Stimulated activated CD8-positive, alpha-beta memory T cell treated with anti-CD3 and anti-CD28 coated beads, Interleukin-7, amount 100 ng/mL, for 24 hours (primary cell): ENCODE results near the gene ZNF335.
"Not testable (repeated sequence)": the region's sequence is repeated elsewhere in the genome, so short reads cannot be mapped to it uniquely, and the experiment has no call there.

Experiments
- DNase-seq: peaks from one replicate; pipeline ENCODE4 v3.0.0-alpha.2; 2020; ENCODE audit warnings: low read depth

Gene ZNF335

DNA sequence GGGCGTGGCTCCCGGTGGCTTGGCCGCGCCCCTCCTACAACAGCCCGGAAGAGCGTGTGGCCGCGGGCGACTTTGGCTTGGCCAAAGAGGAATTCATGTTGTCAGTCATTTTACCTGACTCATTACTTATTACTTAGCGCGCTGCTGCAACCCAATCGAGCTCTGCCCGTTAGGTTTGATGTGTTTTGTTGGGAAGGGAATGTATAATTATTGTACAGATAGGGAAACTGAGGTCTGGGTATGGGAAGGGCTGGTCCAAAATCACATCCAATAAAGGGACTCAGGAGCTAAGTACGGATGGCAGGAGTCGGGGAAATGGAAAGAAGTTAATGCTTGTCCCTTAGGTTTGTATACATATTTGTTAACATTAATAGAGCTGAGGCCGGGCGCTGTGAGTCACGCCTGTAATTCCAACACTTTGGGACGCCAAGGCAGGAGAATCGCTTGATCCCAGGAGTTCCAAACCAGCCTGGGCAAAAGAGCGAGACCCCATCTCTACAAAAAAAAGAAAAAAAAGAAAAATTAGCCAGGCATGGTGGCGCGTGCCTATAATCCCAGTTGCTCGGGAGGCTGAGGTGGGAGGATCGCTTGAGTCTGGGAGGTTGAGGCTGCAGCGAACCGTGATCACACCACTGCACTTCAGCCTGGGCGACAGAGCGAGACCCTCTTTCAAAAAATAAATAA is 639 bp upstream of the ZNF335 start:
- no peak for DNase-seq

DNA sequence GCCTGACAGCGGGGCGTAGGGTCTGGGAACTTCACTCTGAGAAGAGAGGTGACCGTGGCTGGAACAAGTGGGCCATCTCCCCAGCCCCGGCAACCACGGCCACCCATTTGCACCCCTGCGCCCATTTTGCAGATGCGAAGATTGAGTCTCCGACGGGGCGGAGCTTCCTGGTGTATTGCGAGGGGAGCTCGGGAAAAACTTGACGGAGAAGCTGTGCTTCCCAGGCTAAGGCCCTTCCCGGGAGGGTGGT is 653 bp downstream of the ZNF335 start:
- DNase-seq = no peak

DNA sequence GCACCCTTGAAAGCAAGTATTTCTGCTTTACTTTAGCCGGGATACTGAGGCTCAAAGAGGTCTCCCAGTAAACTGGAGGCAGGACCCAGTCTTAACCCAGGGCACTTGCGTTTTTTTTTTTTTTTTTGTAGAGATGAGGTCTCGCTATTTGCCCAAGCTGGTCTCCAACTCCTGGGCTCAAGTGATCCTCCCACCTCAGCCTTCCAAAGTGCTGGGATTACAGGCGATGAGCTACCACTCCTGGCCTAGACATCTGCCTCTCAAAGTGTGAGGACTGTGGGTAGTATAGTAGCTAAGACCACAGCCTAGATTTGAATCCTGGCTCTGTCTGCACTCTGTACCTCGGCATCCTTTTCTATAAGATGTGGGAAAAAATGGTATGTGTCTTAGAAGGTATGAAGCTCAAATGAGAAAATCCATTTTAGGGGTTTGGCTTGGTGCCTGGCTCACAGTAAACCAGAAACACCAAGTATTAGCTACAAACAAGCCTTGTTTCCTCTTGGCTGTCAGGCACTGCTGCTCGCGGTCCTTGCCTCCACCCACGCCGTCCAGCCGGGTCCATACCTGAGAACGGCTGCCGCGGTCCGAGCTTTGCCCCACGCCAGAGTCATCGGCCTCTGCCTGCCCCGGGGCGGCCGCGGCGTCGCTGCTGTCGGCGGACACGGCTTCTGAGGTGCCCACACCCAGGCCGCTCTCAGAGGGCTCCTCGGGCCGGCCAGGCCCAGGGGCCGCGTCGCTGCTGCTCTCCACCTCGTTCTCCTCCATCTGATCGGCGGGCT is 1.2 kb downstream of the ZNF335 start:
- no peak for DNase-seq

DNA sequence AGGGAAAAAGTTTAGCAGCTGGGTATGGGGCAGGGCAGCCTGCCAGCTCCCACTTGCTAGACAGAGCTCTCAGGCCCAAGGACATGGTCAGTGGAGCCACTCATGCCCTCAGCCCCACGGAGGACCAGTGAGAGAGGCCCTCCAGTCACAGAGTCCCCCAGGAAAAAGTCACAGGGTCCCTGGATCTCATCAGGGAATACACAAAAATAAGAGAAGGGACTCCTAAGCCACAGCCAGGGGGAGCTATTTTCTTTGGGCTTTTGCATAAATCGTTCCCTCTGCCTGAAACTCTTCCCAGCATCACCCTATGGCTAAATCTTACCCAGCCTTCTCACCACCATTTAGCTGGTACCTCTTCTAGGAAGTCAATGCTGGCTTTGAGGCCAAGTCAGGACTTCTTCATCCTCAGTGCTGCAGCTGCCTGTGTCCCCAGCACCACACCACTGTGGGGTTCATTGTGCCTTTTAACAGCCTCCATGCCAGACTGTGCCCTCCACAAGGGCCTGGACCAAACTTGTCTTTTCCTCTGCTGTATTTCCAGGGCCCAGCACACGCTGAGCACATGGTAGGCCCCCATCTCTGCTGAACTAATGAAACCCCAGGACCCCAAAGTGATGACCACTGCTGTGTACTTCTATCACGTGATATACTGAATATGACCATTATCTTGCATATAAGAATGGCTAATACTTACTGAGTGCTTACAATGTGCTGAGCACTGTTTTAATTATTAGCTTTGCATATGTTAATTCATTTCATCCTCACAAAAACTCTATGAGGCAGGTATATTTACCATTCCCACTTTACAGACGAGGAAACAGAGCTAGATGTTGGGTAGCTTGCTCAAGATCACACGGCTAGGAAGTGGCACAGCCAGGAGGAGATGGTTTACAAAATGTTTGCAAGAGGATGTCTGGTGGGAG is 2.0 kb downstream of the ZNF335 start:
- DNase-seq = no peak

DNA sequence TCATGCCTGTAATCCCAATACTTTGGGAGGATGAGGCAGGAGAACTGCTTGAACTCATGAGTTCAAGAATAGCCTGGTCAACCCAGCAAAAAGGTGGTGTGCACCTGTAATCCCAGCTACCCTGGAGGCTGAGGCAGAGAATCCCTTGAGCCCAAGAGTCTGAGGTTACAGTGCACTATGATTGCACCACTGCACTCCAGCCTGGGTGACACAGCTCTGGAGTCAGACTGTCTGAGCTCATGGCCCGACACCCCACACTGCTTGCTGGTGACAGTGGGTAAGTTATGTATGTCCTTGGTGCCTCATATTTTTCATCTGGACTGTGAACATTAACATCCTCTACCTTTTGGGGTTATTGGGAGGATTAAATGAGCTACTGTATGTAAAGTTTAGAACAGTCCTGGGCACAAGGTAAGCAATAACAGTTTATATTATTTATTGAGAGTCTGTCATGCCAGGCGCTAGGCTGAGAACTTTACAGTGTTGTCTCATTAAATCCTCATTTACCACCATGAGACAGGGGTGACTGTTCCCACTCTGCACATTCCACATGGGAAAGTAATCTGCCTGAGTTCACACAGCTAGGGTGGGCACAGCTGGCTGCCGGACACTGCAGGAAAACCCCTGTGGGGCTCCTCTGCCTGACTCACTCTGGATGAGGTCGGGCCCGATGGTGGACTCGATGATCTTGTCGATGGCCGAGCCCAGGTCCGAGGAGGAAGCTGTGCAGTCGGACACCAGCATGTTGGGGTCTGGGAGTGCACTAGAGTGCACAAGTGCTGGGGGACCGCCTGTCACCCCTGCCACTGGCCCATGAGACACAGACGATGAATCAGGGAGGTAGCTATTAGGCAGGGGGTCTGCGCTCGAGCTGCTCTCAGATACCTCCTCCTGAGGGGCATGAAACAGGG is 2.9 kb downstream of the ZNF335 start:
- no peak for DNase-seq

DNA sequence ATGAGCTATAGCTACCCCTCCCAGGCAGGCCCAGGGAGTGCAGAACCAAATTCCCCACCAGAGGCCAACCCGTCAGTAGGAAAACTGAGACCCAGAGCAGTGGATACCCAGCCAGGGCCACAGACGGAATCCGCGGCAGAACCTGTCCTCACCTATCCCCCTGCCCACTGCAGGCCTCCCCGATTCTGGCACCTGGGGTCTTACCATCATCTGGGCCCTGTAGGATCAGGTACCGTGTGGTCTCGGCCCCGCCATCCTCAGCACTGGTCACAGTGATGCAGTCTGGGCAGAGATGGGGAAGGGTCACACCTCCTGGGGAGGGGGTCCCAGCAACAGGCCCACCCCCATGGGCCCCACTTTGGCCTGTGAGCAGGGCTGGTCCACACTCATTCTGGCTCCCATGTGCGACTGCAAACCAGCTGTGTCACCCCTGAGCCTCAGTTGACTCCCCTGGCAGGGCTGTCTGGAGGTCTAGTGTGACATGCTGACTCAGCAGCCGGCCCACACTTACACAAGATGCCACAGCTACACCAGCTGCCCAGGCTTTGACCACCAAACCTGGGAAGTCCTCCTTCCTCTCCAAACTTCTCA is 3.8 kb downstream of the ZNF335 start:
- DNase-seq = no peak

DNA sequence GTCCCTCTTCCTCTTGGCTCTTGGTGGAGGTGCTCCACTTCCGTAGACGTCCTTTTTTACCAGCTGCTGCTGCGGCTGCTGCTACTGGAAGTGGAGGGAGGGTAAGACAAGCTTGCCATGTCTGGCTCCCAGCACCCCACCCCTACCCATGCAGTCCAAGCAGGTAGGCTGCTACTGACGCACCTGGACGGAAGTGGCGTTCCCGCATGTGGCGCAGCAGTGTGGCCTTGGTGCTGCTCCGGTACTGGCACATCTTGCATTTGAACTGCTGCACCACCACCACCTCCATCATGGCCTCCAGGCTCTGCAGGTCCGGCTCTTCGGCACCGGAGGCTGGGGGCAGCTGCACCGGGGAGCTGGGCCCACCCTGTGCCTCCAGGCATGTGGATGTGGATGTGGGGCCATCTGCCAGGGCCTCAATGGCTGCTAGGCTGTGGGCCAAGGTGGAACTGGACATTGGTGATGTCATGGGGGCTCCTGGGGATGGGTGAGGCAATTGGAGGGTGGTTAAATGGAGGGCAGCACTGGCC is 4.4 kb downstream of the ZNF335 start:
- no peak for DNase-seq

DNA sequence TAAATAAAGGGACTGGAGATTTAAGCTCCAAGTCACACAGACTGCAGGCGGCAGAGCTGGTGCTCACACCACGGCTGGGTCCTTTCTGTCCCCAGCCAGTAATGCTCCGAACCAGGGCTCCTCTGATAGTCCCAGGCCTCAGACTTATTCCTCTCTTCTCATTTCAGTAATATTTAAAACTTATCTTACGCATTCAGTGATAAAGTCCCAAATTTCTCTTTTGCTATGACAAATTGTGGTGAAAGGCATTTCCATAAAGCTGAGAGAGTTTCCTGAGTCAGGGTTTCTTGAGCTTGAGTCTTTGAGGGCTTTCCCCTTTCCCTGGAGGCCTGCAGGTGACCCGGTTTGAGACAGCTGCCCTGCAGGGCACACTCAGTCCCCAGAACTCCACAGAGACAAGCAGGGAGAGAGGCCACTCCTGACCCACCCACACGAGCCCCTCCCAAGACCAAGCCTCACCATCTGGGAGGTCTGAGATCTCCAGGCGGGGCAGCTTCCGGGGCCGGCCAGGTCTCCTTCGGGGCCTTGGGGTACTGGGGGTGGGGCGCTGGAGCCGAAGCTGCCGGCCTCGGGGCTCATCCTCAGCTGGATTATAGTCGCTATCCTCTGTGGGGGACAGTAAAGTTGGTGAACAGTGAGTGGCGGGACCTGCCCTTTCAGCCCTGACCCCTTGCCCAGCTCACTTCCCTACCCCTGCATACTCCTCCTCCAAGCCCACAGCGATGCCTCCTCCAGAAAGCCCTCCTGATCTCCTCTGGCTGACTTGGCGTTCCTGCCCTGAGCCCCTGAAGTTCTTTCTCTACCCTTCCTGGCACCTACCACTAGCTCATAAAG is 6.6 kb downstream of the ZNF335 start:
- no peak for DNase-seq

DNA sequence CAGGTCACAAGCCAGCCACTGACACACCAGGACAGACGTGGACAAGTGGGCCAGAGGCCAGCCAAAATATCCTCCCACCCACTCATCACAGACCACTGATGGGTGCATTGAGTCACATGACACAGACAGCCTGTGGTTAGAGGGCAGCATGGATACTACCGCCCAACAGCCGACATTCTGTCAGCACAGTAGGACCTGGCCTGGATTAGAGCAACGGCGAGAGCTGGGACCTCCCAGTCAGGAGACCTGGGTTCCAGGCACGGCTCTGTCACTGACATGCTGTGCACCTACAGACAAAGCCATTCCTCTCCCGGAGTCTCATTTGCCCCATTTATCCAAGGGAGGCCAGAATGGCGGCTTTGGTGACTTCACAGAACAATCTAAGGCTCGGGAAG is 8.0 kb downstream of the ZNF335 start:
- no peak for DNase-seq

DNA sequence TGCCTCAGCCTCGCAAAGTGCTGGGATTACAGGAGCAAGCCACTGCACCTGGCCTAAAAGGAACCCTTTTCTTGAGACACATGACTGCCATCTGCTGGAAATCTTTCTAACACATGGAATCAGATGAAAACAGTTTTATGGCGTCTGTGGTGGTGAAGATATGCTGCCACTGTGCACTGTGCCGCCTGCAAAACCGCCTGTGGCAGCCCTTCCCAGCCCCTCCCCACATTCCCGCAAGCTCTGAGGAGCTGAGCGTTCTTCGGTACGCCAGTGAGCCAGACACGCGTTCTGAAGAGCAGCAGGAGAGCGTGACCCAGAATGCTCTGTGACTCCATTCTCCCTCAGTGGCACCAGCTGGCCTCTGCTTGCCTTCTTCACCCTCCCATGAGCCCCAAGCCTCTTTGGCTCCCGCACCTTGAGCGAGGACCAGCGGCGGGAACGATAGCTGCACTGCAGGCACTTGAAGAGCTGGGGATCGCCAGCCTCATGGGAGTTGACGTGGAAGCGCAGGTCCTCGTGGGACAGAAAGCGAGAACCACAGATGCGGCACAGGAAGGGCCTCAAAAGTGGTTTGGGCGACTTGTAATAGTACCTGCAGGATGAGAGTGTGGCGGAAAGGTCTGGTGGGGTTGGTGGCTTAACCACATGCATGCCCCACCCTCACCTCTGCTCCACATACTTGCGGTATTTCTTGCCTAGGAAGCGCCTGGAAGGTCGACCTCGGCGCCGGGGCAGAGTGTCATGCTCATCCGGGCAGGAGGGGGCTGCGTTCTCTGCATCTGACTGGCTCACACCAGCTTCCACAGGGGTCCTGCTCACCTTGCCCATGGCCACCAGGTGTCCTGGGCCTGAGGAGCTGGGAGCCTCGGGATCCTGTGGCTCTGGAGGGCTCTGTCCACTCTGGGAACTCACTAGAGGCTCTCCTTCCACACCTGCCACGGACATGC is 8.7 kb downstream of the ZNF335 start:
- no peak for DNase-seq

DNA sequence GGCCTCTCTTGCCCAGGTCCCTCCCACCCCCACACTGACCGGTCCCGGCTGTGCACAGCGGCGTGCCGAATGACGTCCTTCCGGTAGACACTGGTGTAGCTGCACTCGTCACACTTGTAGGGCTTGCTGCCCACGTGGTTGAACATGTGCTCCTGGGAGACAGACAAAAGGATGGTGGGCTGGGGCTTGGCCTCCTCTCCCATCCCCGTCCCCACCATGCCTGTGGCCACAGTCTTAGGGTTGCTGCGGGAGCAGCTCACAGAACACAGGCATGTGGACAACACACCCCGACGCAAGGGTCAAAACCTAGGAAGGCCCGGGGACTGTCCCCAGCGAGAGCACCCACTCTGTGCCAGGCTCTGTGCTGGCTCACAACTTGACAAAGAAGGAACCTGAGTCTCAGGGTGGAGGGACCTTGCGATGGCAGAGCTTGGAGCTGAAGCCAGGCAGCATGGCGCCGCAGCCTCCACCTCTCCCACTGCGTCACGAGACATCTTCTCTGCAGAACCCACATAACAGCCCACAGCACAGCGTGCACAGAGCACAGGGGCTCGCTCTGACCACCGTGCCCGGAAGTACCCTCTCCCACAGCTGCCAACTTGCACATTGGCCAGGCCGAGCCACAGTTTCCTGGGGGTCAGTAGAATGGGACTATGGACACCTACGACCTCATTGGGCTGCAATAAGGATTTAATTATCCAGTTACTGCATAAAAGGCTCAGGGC is 9.8 kb downstream of the ZNF335 start:
- no peak for DNase-seq

DNA sequence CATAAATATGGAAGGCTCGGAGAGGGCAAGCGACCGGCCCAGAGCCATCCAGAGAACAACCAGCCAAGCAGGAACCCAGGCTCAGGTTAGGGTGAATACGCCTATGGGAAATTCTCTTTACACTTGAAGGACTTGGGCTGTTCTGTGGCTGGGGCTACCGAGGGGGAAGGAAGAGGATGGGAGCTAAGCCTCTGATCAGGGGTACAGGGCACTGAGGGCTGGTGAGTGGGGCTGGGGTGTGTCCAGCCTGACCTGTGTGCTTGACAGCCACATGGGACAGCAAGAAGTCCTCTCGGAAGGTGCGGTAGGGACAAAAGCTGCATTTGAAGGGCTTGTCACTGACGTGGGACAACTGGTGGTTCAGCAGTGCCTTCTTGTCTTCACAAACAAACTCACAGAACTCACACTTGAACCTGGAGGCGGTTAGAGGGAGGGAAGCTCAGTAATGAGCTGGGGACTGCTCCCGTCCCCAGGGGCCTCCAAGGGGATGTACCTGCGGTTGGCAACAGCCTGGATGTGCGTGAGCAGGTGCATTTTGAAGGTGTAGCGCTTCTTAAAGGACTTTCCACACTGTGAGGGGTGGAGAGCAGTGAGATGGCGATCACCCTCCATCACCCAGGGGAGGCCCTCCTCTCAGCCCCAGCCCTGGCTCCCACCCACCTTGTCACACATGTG is 11.9 kb downstream of the ZNF335 start:
- no peak for DNase-seq

DNA sequence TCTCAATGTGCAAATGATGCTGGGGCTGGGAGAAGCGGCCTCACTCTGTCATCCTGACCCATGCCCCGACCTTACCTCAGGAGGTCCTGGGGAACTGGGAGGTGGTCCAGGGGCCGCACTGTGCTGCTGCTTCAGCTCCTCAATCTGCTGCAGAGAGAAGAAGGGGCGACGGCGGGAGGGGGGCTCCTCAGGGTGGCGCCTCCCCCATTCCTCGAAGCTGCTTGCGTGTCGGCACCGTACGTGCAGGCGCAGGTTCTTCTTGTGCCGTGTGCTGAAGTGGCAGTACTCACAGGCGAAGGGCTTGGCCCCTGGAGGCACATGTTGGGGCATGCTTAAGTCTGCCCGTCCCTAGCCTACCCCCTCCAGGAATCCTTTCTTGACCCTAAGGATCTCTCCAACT is 12.9 kb downstream of the ZNF335 start:
- no peak for DNase-seq

DNA sequence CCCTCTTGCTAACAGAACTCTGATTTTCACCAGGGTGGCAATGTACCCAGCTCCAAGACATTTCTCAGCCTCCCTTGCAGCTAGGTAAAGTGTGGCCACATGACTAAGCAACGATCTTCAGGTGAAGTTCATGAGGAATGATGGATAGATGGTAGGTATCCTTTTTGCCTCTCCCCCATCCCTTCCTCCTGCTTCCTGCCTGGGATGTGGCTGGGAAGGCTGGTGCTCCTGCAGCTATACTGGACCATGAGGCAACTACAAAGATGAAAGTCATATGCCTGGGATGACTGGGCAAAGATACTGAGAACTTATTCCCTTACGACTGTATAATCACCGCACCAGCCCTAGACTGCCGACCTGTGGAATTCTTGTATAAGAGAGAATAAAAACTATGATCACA is 13.4 kb downstream of the ZNF335 start:
- no peak for DNase-seq

DNA sequence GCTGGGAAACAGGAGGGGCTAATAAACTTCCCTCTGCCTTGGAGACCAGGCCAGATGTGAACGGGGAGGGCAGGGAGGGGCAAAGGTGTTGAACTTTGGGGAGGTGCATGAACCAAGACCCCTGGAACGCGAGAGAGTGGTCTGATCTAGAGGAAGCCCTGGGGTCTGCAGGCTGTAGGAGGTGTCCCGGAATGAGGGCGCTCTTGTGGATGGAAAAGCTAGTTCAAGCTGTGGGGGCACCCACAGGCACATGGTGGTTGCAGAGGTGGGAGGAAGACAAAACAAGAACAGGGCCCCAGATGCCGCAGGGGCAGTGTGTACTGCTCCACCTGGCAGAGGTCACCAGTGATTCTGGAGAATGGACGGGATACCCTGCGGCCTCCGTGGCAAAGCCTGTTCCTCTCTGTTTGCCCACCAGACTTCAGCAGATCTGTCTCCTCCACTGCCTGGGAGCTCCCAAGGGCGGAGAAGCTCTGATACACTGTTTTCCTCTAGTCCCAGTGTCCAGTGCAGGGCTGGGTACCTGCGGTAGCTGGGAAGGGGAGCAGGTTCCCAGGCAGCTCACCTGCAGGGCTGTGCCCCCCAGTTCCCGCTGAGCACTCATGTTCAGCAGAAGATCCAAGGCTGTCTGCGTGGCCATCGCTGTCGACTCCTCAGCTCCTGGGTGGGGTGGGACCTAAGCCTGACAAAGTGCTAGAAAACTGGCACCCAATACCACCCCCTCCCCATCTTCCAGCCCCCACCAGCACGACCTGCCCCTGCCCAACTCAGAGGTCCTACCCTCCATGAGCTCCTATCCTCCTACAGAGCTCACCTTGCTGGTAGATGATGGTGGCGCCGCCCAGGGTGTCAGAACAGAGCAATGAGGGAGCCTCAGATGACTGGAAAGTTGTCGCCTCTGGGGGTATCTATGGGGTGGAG is 14.7 kb downstream of the ZNF335 start:
- DNase-seq = no peak

DNA sequence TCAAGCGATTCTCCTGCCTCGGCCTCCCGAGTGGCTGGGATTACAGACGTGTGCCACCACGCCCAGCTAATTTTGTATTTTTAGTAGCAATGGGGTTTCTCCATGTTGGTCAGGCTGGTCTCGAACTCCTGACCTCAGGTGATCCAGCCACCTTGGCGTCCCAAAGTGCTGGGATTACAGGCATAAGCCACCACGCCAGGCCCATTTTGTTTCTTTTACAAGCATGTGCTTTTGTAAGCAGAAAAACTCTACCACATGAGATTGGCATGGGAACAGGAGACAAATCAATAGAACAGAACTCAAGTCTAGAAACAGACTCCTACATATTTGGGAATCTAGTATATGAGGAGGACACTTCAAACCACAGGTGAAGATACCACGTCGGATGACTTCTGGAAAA is 15.7 kb downstream of the ZNF335 start:
- DNase-seq = not testable (repeated sequence)

DNA sequence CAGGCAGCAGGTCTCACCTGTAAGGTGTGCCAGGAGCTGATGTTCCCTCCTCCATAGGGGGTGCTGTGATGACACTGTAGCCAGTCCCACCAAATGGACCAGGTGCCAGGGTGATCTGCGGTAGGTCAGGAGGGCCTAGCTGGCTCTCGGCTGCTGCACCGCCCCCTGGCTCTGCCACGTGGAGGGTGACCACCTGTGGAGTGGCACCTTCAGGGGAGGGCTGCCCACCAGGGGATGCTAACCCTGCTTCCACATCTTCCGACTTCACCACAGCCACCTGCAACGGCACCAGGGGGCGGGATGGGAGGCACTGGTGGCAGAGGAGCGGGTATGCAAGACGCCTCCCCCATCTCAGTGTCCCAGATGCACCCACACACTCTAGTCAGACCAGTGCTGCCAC is 18.3 kb downstream of the ZNF335 start:
- no peak for DNase-seq
